Panc1 (cell line): ENCODE measurements around the gene PDXK. TPM values are rescaled to one million over a fixed set of nuclear protein-coding genes. Genes with fewer than 3 reads are reported as not detected.

Experiments
- ATAC-seq: fragments of 200-7000 bp; cut with Tn5 transposase; 2 replicates; pipeline ENCODE4 v1.9.1; 2020; ENCODE audit warnings: mild to moderate bottlenecking, moderate library complexity
- BruUV-seq: library from RNA; stranded (reverse); fragments of 400-500 nt; replicated peaks from 2 replicates; lab custom pipeline; 2021; lab: Mats Ljungman, UMichigan
- CTCF ChIA-PET: fragments of 300-600 bp; sonication (Branson Sonifier 250); formaldehyde crosslinking; loops from one replicate; lab custom pipeline; 2022; ENCODE audit warnings: antibody characterized with exemption; lab: Charles Lee
- POLR2A ChIA-PET: fragments of 300-600 bp; sonication (Branson Sonifier 250); formaldehyde crosslinking; loops from one replicate; lab custom pipeline; 2022; ENCODE audit warnings: antibody characterized with exemption; lab: Charles Lee
- DNase-seq: peaks from one replicate; pipeline ENCODE4 v3.0.0-alpha.2; 2010; ENCODE audit warnings: low read depth, low spot score
- H3K27ac ChIP-seq: 2 replicates; pipeline ENCODE4 v1.5.1; 2011; ENCODE audit warnings: mild to moderate bottlenecking, low read length, inconsistent platforms
- H3K27me3 ChIP-seq: fragments of 200-500 bp; sonication (Bioruptor generic); 2 replicates; pipeline ENCODE4 v1.6.0; 2014; ENCODE audit warnings: low read length, inconsistent platforms; ENCODE audit not compliant: control insufficient read depth, insufficient read depth
- H3K36me3 ChIP-seq: fragments of 200-500 bp; sonication (Bioruptor generic); 2 replicates; pipeline ENCODE4 v1.5.1; 2014; ENCODE audit warnings: inconsistent platforms, mild to moderate bottlenecking, low read length, moderate library complexity; ENCODE audit not compliant: control insufficient read depth, insufficient read depth
- H3K4me1 ChIP-seq: 2 replicates; pipeline ENCODE4 v1.5.1; 2011; ENCODE audit warnings: inconsistent platforms, mild to moderate bottlenecking, low read length, moderate library complexity; ENCODE audit not compliant: control insufficient read depth, insufficient read depth
- H3K4me3 ChIP-seq, 2 experiments: 2 replicates each; pipeline ENCODE4 v1.5.1; 2011 to 2012; ENCODE audit warnings: low read depth in 2 of 2, low read length in 2 of 2, mild to moderate bottlenecking in 2 of 2, inconsistent platforms in 1 of 2, moderate library complexity in 1 of 2
- H3K9me3 ChIP-seq: fragments of 200-500 bp; sonication (Bioruptor generic); 2 replicates; pipeline ENCODE4 v1.5.1; 2014; ENCODE audit warnings: low read depth, mild to moderate bottlenecking, inconsistent platforms, low read length, moderate library complexity; ENCODE audit not compliant: control insufficient read depth, insufficient read depth
- CTCF ChIP-seq: fragments of 450-650 bp; IDR thresholded peaks from 2 replicates; pipeline ENCODE4 v1.5.1; 2017; ENCODE audit warnings: mild to moderate bottlenecking
- POLR2AphosphoS5 ChIP-seq: IDR thresholded peaks from 2 replicates; pipeline ENCODE4 v1.6.1; 2012; ENCODE audit warnings: mild to moderate bottlenecking, low read depth, low read length, moderate library complexity
- REST ChIP-seq, 2 experiments: IDR thresholded peaks; 2 replicates each; pipeline ENCODE4 v1.6.1; 2011 to 2012; ENCODE audit warnings: low read depth in 2 of 2, control low read depth in 1 of 2, low read length in 1 of 2, mild to moderate bottlenecking in 1 of 2, moderate library complexity in 1 of 2; ENCODE audit not compliant: insufficient read depth in 1 of 2
- SIN3A ChIP-seq: IDR thresholded peaks from 2 replicates; pipeline ENCODE4 v1.6.1; 2012; ENCODE audit warnings: low read depth, mild to moderate bottlenecking, low read length, moderate library complexity, borderline replicate concordance; ENCODE audit not compliant: insufficient read depth
- TCF7L2 ChIP-seq: IDR thresholded peaks from 2 replicates; pipeline ENCODE4 v1.6.1; 2011; ENCODE audit warnings: mild to moderate bottlenecking, low read depth, low read length, inconsistent platforms
- in situ Hi-C: cut with HindIII; loops from 2 replicates; pipeline ENCODE4 v1.10.0; 2016; ENCODE audit warnings: low sequenced_read_pairs, low pct_unique_long_range_greater_than_20kb
- intact Hi-C: fragments of 100-400 bp; cut with micrococcal nuclease; formaldehyde crosslinking; loops from one replicate; pipeline ENCODE4 v1.10.0; 2022; ENCODE audit not compliant: unreplicated experiment
- total RNA-seq: library from RNA; stranded (reverse); gene quantifications from one replicate; pipeline ENCODE4 v1.2.1, GENCODE V29; 2021; ENCODE audit not compliant: unreplicated experiment

PDXK gene
- total RNA-seq, 1 experiment from 2014 or later = 184 TPM

GRCh38 chr21:43675871-43676270 is 43.1 kb upstream of the PDXK start:
- intact Hi-C loops (no loop called here), in situ Hi-C loops (no loop called here)
- ChIA-PET CTCF (no interaction called here), POLR2A (no interaction called here)
- H3K9me3 ChIP-seq = no peaks in the 10 kb centered on the region
- no peaks in the 10 kb centered on the region for H3K27me3 ChIP-seq
- ATAC-seq = no peak
- H3K36me3 ChIP-seq = no peaks in the 10 kb centered on the region; the same call in 1 of the 2 replicates
- no peak for TF ChIP-seq REST (IDR thresholded peaks at IDR 0.05; ENCODE audit: insufficient read depth in 1 of 2, low read depth in 2 of 2, low read length in 1 of 2)
- TF ChIP-seq CTCF = no peak
- no peak for TF ChIP-seq SIN3A
- no peak for TF ChIP-seq TCF7L2
- TF ChIP-seq POLR2AphosphoS5 = no peak
- H3K4me1 ChIP-seq = no peaks in the 10 kb centered on the region
- H3K4me3 ChIP-seq = no peak overlapping the region
- no peak overlapping the region for H3K27ac ChIP-seq
- no peak for DNase-seq
- BruUV-seq = no TSS peak

- no TSS peak for BruUV-seq
- TF ChIP-seq CTCF (no peak), TCF7L2 (no peak), POLR2AphosphoS5 (no peak)
- Histone ChIP-seq H3K4me1 (no peaks in the 10 kb centered on the region), H3K4me3 (no peak overlapping the region), H3K36me3 (no peaks in the 10 kb centered on the region; the same call in 1 of the 2 replicates), H3K27me3 (no peaks in the 10 kb centered on the region), H3K27ac (no peak overlapping the region), H3K9me3 (no peaks in the 10 kb centered on the region)
- intact Hi-C loops = no loop called here
- ChIA-PET CTCF (no interaction called here), POLR2A (no interaction called here)
- DNase-seq (no peak), ATAC-seq (no peak)
- in situ Hi-C loops = no loop called here
Observed at GRCh38 chr21:43676391-43676790, 42.5 kb upstream of the PDXK start.
